Naive thymus-derived CD4-positive, alpha-beta T cell (primary cell): ENCODE results near the gene BET1L. TPM values are rescaled to one million over a fixed set of nuclear protein-coding genes. Genes with fewer than 3 reads are reported as not detected.
"Not testable (repeated sequence)": the region's sequence is repeated elsewhere in the genome, so short reads cannot be mapped to it uniquely, and the experiment has no call there.

Experiments used
- ATAC-seq: fragments of 150-1000 bp; cut with Tn5 transposase; 2 replicates; pipeline ENCODE4 v1.10.0; 2021; ENCODE audit warnings: mild to moderate bottlenecking, moderate library complexity
- CTCF ChIA-PET: fragments of 350-600 bp; sonication (Branson Sonifier 250); formaldehyde crosslinking; loops from one replicate; lab custom pipeline; 2021; ENCODE audit warnings: antibody characterized with exemption; lab: Charles Lee
- POLR2A ChIA-PET: fragments of 350-600 bp; sonication (Branson Sonifier 250); formaldehyde crosslinking; loops from one replicate; lab custom pipeline; 2021; ENCODE audit warnings: antibody characterized with exemption, inconsistent platforms; lab: Charles Lee
- DNase-seq, 9 donors: peaks; one replicate each; pipeline versions ENCODE4 v3.0.0 to v3.0.0-alpha.2; 2020 to 2022; ENCODE audit warnings: mixed read lengths in 1 of 9
- H3K27ac ChIP-seq: one replicate; pipeline ENCODE4 v1.7.0; 2013; ENCODE audit warnings: mild to moderate bottlenecking, low read depth, low read length, moderate library complexity
- H3K27me3 ChIP-seq, 2 donors: one replicate each; pipeline ENCODE4 v1.7.0; 2013; ENCODE audit warnings: low read length in 2 of 2, mild to moderate bottlenecking in 2 of 2, moderate library complexity in 2 of 2; ENCODE audit not compliant: control insufficient read depth in 2 of 2, insufficient read depth in 2 of 2
- H3K36me3 ChIP-seq, 3 experiments: 1 replicate in 2 of 3; 2 replicates in 1 of 3; pipeline ENCODE4 v1.7.0; 2013; ENCODE audit warnings: low read length in 3 of 3, mild to moderate bottlenecking in 3 of 3, moderate library complexity in 1 of 3; ENCODE audit not compliant: insufficient read depth in 3 of 3, control insufficient read depth in 2 of 3
- H3K4me1 ChIP-seq, 2 donors: one replicate each; pipeline ENCODE4 v1.7.0; 2013; ENCODE audit warnings: low read length in 2 of 2, mild to moderate bottlenecking in 2 of 2, moderate library complexity in 1 of 2; ENCODE audit not compliant: control insufficient read depth in 2 of 2, insufficient read depth in 2 of 2
- H3K4me3 ChIP-seq: 2 replicates; pipeline ENCODE4 v1.7.0; 2013; ENCODE audit warnings: mild to moderate bottlenecking, low read length
- H3K9me3 ChIP-seq, 3 experiments: 1 replicate in 2 of 3; 2 replicates in 1 of 3; pipeline ENCODE4 v1.7.0; 2013; ENCODE audit warnings: low read length in 3 of 3; ENCODE audit not compliant: control insufficient read depth in 2 of 3
- H3K27ac Mint-ChIP-seq, 9 donors: one replicate each; pipeline ENCODE4 v1.8.0; 2020 to 2022; ENCODE audit warnings: mixed read lengths in 9 of 9, mild to moderate bottlenecking in 8 of 9, moderate library complexity in 5 of 9, inconsistent platforms in 2 of 9
- H3K27me3 Mint-ChIP-seq, 5 donors: one replicate each; pipeline ENCODE4 v1.8.0; 2021 to 2022; ENCODE audit warnings: mixed read lengths in 5 of 5, mild to moderate bottlenecking in 1 of 5
- H3K36me3 Mint-ChIP-seq, 5 donors: one replicate each; pipeline ENCODE4 v1.8.0; 2020 to 2022; ENCODE audit warnings: mixed read lengths in 5 of 5, mild to moderate bottlenecking in 3 of 5, inconsistent platforms in 1 of 5
- H3K4me1 Mint-ChIP-seq, 7 donors: one replicate each; pipeline ENCODE4 v1.8.0; 2020 to 2022; ENCODE audit warnings: mixed read lengths in 7 of 7, mild to moderate bottlenecking in 3 of 7, inconsistent platforms in 1 of 7
- H3K4me3 Mint-ChIP-seq, 10 donors: one replicate each; pipeline ENCODE4 v1.8.0; 2020 to 2022; ENCODE audit warnings: mild to moderate bottlenecking in 10 of 10, mixed read lengths in 10 of 10, moderate library complexity in 6 of 10, inconsistent platforms in 2 of 10
- H3K9me3 Mint-ChIP-seq, 11 donors: one replicate each; pipeline ENCODE4 v1.8.0; 2020 to 2022; ENCODE audit warnings: mixed read lengths in 11 of 11, mild to moderate bottlenecking in 4 of 11, inconsistent platforms in 1 of 11, moderate library complexity in 1 of 11
- intact Hi-C, 2 donors: fragments of 100-400 bp; cut with micrococcal nuclease; formaldehyde crosslinking; loops; one replicate each; pipeline ENCODE4 v1.15.1; 2023
- polyA plus RNA-seq, 2 donors: library from polyadenylated mRNA; unstranded; fragments of 300-500 nt; fragmentation: Illumina TruSeq; gene quantifications; one replicate each; pipeline ENCODE4 v1.2.3, GENCODE V29; 2021
- total RNA-seq, 6 experiments: library from RNA in 5 of 6; stranded (reverse) in 5 of 6; gene quantifications; 1 replicate in 5 of 6; 2 replicates in 1 of 6; pipeline ENCODE4 v1.2.3 and lab custom pipeline; 2021 to 2026

The BET1L gene
- total and polyA plus RNA-seq, 7 experiments from 2014 or later = 47.1 to 125 (median 89.3) TPM

DNA sequence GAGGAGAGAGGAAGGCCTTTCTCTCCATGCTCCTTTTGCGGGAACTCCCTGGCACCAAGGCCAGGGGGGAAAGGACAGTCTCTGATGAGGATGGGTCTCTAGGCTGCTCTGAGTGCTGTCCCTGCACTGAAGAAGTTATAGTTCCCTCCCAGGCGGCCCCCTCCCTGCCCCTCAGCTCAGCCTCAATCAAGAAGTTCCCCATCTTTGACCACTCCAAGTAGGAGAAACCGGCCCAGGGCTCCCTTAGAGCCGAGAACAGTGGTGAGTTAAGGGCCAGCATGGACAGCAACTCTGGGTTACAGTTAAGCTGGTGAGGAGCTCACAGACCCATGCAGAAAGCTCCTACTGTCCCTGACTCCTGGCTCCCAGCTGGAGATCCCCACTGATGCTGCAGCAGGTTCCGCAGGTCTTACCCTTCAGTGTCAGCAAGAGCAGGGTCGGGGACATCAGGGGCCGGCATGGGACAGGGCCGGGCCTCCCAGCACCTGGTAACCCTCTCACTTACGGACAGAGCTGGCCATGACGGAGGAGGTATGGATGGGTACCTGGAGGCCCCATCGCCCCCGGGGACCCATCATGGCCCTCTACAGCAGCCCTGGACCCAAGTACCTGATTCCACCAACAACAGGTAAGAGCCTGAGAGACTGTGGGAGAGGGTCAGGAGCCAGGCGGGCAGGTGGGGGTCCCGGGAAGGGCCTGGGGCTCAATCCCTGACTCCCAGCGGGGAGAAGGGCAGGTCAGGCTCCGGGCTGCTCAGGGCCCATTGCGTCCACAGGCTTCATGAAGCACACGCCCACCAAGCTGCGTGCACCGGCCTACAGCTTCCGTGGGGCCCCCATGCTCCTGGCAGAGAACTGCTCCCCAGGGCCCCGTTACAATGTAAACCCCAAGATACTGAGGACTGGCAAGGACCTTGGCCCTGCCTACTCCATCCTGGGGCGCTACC is 10.1 kb downstream of the BET1L start:
- Mint-ChIP-seq H3K27me3 (no peaks in the 10 kb centered on the region), H3K4me1 (peaks cover 7 to 18% (median 16%) of the 10 kb centered on the region in 7 donors), H3K27ac (no peak overlapping the region), H3K9me3 (no peaks in the 10 kb centered on the region), H3K4me3 (no peak overlapping the region), H3K36me3 (peaks cover 0 to 4% (median 0%) of the 10 kb centered on the region in 5 donors)
- Histone ChIP-seq H3K4me1 (peaks cover 0 to 8% of the 10 kb centered on the region in 2 donors), H3K4me3 (no peak overlapping the region), H3K27ac (no peak overlapping the region), H3K36me3 (no peaks in the 10 kb centered on the region), H3K27me3 (no peaks in the 10 kb centered on the region), H3K9me3 (no peaks in the 10 kb centered on the region)
- ChIA-PET POLR2A (interaction anchor here (1.2 kb wide), 2 partner anchors 10 kb away, joined by 4 to 10 read pairs; partner anchors contain the start of genes BET1L and RIC8A), CTCF (no interaction called here)
- ATAC-seq (no peak), DNase-seq (peak in 2 of 9 donors; percentile 6 to 19)
- intact Hi-C loops = no loop called here

DNA sequence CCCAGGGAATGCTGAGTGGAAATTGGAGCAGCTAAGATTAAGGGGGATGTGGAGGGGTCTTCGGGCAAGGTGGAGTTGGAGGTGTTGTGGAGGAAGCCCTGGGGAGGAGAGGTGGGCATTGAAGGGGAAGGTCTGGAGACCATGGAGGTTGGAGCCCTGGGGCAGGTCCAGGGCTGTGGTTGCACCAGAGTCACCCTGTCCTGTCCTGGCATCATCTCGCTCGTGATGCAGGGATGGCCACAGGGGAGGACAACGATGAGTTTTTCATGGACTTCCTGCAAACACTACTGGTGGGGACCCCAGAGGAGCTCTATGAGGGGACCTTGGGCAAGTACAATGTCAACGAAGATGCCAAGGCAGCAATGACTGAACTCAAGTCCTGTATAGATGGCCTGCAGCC is 13.7 kb downstream of the BET1L start:
- H3K4me3 Mint-ChIP-seq, H3K27me3 ChIP-seq, H3K27me3 Mint-ChIP-seq, H3K4me1 ChIP-seq, POLR2A ChIA-PET, H3K27ac ChIP-seq, H3K9me3 Mint-ChIP-seq, H3K36me3 Mint-ChIP-seq, CTCF ChIA-PET, H3K36me3 ChIP-seq, H3K4me3 ChIP-seq, H3K9me3 ChIP-seq, ATAC-seq: not testable (repeated sequence)
- peak in 2 of 9 donors; percentile 5 to 19 for DNase-seq
- peak overlapping the region in 1 of 9 donors; percentile 52 for H3K27ac Mint-ChIP-seq
- H3K4me1 Mint-ChIP-seq = peaks cover 0 to 15% (median 12%) of the 10 kb centered on the region in 7 donors
- intact Hi-C loops = loop anchor here in 1 of 2 donors (5.0 kb wide), 1 partner anchor 259 kb away; the partner anchor contains the start of gene PTDSS2

DNA sequence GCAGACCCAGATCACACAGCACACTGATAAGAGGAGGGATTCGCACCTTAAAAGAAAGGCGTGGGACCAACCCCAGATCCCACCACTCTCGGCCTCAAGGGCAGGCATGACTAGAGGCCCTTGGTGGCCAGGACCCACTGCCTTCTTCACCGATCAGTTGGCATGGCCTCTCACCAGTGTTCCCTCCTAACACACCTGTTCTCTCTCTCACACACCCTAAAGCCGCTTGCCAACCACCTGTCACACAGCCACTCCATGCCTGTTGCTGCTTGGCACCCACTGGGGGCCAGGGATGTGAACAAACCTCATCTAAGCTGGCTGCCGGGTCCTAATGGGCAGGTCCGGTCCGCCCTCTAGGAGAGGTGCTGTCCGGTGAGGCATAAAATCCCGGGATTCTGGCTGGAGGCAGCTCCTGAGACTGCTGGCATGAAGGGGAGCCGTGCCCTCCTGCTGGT is 14.5 kb downstream of the BET1L start, which contains the start of gene SCGB1C1:
Gene SCGB1C1 (plus strand): TSS at position 405 of the 455 bp plus-strand sequence. CDS start 22 bp downstream, at position 427.
- H3K36me3 Mint-ChIP-seq, ATAC-seq, H3K27me3 Mint-ChIP-seq, DNase-seq, H3K4me1 ChIP-seq, CTCF ChIA-PET, H3K9me3 Mint-ChIP-seq, POLR2A ChIA-PET, H3K27ac ChIP-seq, H3K9me3 ChIP-seq, H3K27me3 ChIP-seq, H3K4me3 ChIP-seq, H3K36me3 ChIP-seq: not testable (repeated sequence)
- Mint-ChIP-seq H3K4me3 (peak within 1 kb of the TSS in 5 of 10 donors; percentile 38 to 67 (median 48)), H3K4me1 (peaks cover 0 to 15% (median 12%) of the 10 kb centered on the region in 7 donors), H3K27ac (peak within 1 kb of the TSS in 5 of 9 donors; percentile 39 to 77 (median 58))
- intact Hi-C loops = loop anchor here in 1 of 2 donors (5.0 kb wide), 1 partner anchor 260 kb away; the partner anchor contains the start of gene PTDSS2

DNA sequence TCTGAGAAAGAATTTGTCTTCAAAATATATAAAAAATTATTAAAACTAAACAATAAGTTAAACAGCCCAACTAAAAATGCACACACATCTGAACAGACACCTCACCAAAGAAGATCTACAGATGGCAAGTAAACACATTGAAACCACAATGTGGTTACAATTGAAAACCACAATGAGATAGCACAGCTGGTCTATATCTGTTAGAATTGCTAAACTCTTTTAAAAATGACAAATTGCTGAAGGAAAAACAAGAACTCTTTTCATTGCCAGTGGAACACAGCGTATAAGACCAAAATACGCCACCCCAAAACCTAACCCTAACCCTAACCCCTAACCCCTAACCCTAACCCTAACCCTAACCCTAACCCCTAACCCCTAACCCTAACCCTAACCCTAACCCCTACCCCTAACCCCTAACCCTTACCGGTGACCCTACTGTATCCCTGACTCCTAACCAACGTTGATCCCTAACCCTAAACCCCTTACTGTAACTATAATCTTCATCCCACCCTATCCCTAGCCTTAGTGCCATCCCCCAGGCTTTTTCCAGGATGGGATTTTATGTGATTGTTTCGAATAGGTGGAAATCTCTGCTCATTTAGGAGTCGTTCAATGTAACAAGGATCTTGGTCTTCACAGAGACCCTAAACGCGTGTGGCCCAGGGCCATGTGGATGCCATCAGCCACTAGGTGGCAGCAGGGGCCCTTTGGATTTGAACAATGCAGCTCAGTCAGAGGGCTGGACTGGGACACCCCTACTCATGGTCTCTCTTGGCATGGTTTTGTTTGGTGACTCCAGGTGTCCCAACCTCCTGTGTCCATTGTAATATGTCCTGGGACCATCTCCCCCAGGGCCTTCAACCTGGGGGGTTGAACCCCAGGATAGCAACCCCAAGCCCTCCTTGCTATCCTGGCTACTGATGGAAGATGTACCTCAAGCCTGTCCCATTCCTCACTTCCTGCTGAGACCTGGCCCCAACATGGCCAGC is 15.4 kb downstream of the BET1L start:
- H3K36me3 ChIP-seq, H3K9me3 ChIP-seq, H3K27me3 Mint-ChIP-seq, H3K36me3 Mint-ChIP-seq, POLR2A ChIA-PET, CTCF ChIA-PET, H3K4me3 ChIP-seq, H3K4me1 ChIP-seq, H3K27ac ChIP-seq, H3K27me3 ChIP-seq, H3K9me3 Mint-ChIP-seq: not testable (repeated sequence)
- H3K27ac Mint-ChIP-seq = peak overlapping the region in 6 of 9 donors; percentile 34 to 91 (median 74)
- peak; percentile 71 for ATAC-seq
- peaks cover 0 to 15% (median 12%) of the 10 kb centered on the region in 7 donors for H3K4me1 Mint-ChIP-seq
- peak in 8 of 9 donors; percentile 22 to 64 (median 36) for DNase-seq
- peak overlapping the region in 7 of 10 donors; percentile 38 to 68 (median 58) for H3K4me3 Mint-ChIP-seq
- intact Hi-C loops = loop anchor here in 1 of 2 donors (5.0 kb wide), 1 partner anchor 261 kb away; the partner anchor contains the start of gene PTDSS2

DNA sequence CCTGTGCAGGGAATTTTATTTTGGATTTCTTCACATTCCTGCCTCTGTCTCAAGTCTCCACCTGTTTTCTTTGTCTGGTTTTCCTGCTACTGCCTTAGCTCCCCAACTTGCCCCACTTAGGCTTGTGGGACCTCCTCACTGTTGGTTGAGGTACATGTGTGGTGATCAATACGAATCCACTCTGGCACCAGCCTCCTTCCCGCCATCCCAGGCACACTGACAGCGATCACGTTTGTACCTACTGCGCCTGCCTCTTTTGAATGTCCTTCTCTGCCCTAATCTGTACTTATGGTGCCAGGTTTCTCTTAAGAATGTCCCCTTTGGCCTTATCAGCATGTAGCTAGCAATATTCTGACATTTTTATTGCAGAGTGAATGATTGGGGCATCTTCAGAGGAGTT is 16.7 kb downstream of the BET1L start:
- POLR2A ChIA-PET = not testable (repeated sequence)

DNA sequence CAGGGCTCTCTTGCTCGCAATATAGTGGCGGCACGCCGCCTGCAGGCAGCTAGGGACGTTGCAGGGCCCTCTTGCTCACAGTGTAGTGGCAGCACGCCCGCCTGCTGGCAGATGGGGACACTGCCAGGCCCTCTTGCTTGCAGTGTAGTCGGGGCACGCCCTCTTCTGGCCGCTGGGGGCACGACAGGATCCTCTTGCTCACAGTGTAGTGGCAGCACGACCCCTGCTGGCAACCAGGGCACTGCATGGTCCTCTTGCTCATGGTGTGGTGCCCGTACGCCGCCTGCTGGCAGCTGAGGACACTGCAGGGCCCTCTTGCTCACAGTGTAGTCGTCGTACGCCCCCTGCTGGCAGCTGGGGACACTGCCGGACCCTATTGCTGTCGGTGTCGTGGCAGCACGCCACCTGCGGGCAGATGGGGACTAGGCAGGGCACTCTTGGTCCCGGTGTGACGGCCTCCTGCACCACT is 17.3 kb downstream of the BET1L start:
- H3K36me3 ChIP-seq, H3K9me3 Mint-ChIP-seq, H3K9me3 ChIP-seq, H3K27me3 Mint-ChIP-seq, CTCF ChIA-PET, H3K27me3 ChIP-seq, H3K4me3 Mint-ChIP-seq, POLR2A ChIA-PET, H3K27ac Mint-ChIP-seq, H3K27ac ChIP-seq, H3K36me3 Mint-ChIP-seq, H3K4me1 ChIP-seq, H3K4me3 ChIP-seq: not testable (repeated sequence)
- intact Hi-C loops = loop anchor here in 1 of 2 donors (5.0 kb wide), 1 partner anchor 262 kb away; the partner anchor contains the start of gene PTDSS2
- H3K4me1 Mint-ChIP-seq = peaks cover 0 to 15% (median 12%) of the 10 kb centered on the region in 7 donors
- DNase-seq (peak in 7 of 9 donors; percentile 26 to 72 (median 41)), ATAC-seq (peak; percentile 84)

More for the DNA sequence above, 16.7 kb downstream of the BET1L start:
- H3K27ac ChIP-seq, H3K4me3 ChIP-seq, H3K27me3 ChIP-seq, H3K4me1 ChIP-seq, H3K27me3 Mint-ChIP-seq, H3K4me3 Mint-ChIP-seq, DNase-seq, H3K36me3 ChIP-seq, ATAC-seq, H3K9me3 Mint-ChIP-seq, H3K36me3 Mint-ChIP-seq, H3K9me3 ChIP-seq, CTCF ChIA-PET: not testable (repeated sequence)
- H3K4me1 Mint-ChIP-seq = peaks cover 0 to 15% (median 12%) of the 10 kb centered on the region in 7 donors
- peak overlapping the region in 1 of 9 donors; percentile 62 for H3K27ac Mint-ChIP-seq
- intact Hi-C loops = loop anchor here in 1 of 2 donors (5.0 kb wide), 1 partner anchor 262 kb away; the partner anchor contains the start of gene PTDSS2
